ENCODE results near the gene ABCB1.
"Not testable (repeated sequence)": the region's sequence is repeated elsewhere in the genome, so short reads cannot be mapped to it uniquely, and the experiment has no call there.

ABCB1 gene

GRCh38 chr7:87580636-87581035 is 20.0 kb downstream of the ABCB1 start:
- DNase-seq (ENCODE audit: low read depth in 1 of 2, low spot score in 1 of 2) = no peak

- DNase-seq (ENCODE audit: low read depth in 1 of 2, low spot score in 1 of 2) = no peak
Measured at GRCh38 chr7:87575521-87575920, 25.2 kb downstream of the ABCB1 start.

- no peak for DNase-seq (ENCODE audit: low read depth in 1 of 2, low spot score in 1 of 2)
Measured at GRCh38 chr7:87574630-87575029, 26.1 kb downstream of the ABCB1 start.

DNA sequence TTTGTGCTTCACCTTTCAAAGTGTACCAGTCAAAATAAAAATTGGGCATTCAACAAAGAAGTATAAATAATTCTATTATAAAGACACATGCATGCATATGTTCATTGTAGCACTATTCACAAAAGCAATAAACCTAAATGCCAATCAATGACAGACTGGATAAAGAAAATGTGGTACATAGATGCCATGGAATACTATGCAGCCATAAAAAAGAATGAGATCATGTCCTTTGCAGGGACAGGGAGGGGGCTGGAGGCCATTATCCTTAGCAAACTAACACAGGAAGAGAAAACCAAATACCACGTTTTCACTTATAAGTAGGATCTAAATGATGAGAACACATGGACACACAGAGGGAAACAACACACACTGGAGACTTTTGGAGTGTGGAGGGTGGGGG is 28.2 kb downstream of the ABCB1 start:
- DNase-seq (ENCODE audit: low read depth in 1 of 2, low spot score in 1 of 2) = not testable (repeated sequence)

GRCh38 chr7:87570178-87570577 is 30.5 kb downstream of the ABCB1 start:
- no peak for DNase-seq (ENCODE audit: low read depth in 1 of 2, low spot score in 1 of 2)

DNA sequence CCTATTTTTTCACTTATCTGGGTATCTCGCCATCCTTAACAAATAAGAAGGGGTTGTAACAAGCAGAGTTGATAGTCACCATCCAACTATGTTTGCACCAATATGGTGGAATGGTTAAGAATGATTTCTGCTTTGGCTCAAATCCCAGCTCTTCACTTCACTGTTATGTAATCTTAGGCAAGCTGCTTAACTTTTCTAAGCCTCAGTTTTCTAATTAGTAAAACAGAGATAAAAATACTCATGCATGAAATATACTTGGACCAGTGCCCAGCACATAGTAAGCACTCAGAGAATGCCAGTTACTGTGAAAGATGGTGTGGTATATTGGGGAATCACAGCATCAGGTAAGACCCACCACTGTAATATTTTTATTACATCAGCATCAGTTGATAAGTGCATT is 33.6 kb downstream of the ABCB1 start:
- DNase-seq (ENCODE audit: low read depth in 1 of 2, low spot score in 1 of 2) = no peak

- no peak for DNase-seq (ENCODE audit: low read depth in 1 of 2, low spot score in 1 of 2)
Measured at GRCh38 chr7:87566311-87566900, 34.3 kb downstream of the ABCB1 start.

DNA sequence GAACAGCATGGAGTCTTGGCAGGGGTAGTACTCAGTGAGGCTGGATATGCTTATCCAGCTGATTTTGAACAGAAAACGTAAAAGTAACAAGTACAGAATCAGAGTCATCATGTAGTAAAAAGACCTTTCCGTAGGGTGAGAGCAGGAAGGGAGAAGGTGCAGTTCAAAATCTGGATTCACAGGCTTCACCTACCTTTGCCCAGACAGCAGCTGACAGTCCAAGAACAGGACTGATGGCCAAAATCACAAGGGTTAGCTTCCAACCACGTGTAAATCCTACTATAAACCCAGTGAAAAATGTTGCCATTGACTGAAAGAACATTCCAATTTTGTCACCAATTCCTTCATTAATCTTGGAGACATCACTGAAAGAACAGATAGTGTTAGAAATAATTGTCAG is 34.8 kb downstream of the ABCB1 start:
- DNase-seq (ENCODE audit: low read depth in 1 of 2, low spot score in 1 of 2) = no peak

GRCh38 chr7:87564296-87564963 is 36.3 kb downstream of the ABCB1 start:
- DNase-seq (ENCODE audit: low read depth in 1 of 2, low spot score in 1 of 2) = no peak

DNA sequence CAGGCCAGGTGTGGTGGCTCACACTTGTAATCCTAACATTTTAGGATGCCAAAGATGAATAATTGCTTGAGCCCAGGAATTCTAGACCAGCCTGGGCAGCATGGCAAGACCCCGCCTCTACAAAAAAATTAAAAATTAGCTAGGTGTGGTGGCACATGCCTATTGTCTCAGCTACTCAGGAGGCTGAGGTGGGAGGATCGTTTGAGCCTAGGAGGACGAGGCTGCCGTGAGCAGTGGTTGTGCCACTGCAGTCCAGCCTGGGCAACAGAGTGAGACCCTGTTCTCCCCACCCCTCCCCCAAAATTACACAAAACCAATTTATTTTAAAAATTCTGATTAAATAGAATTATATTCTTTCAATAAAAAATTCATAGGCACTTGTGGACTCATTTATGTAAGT is 39.0 kb downstream of the ABCB1 start:
- no peak for DNase-seq (ENCODE audit: low read depth in 1 of 2, low spot score in 1 of 2)

DNA sequence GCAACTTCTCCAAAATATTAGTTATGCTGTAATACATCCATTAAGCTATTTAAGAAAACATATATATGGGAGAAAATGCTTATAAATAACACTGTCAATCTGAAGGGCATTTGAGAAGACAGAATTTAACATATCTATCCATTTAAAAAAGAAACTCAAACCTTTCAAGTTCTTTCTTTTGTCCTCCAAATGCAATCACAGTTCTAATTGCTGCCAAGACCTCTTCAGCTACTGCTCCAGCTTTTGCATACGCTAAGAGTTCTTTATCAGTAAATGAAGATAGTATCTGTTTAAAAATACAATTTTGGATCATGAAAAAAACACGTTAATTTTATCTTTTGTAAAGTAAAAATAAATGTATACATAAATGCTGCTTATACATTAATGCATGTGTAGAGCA is 39.6 kb downstream of the ABCB1 start:
- no peak for DNase-seq (ENCODE audit: low read depth in 1 of 2, low spot score in 1 of 2)

DNA sequence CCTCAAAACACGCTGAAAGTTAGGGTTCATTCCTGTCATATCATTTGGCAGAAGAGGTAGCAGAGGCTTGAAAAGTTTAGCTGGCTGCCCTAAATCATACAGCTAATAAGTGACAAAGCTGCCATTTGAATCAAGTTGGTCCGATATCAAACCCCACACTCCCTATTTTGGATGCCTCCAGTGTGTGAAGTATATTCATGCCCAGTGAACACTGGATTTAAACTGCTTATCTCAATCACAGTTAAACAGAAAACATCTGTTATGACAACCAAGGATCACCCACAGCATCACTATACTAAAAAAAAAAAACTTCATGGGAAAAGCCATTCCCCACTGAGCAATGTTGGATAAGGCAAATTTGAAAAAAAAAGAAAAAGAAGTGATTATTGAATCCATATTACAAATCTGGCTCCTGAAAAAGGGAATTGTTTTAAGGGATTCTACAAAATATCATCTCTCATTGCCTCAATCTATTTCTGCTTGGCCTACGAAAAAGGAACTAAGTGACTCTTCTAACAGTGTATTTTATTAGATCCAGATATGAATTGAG is 48.3 kb downstream of the ABCB1 start:
- no peak for DNase-seq (ENCODE audit: low read depth in 1 of 2, low spot score in 1 of 2)

DNA sequence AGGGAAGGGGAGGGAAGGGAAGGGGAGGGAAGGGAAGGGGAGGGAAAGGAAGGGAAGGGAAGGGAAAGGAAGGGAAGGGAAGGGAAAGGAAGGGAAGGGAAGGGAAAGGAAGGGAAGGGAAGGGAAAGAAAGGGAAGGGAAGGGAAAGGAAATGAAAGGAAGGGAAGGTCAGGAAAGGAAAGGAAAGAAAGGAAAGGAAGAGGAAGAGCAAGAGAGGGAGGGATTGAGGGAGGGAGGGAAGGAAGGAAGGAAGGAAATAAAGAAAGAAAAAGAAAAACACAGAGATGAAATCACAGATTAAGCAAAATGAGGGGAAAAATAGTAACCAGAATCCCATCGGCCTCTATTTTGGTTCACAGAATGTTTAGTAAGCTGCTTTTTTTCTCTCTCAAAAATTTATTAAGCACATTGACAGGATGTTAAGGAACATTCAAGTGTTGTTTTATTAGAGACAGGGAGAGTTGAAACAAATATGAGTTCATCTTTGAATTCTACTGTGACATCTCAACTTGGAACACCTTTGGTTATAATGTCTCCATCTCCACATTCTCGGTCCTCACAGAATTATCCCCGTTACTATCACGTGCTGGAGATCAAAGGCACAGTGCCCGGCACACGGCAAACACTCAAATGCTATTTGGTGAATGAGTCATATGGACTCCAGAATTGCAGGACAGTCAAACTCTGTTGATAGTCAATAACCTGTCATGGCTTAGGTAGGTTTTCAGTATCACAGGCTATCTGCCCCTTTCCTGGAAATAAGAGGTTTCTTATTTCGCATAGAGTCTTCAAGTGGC is 52.4 kb downstream of the ABCB1 start:
- no peak for DNase-seq (ENCODE audit: low read depth in 1 of 2, low spot score in 1 of 2)

DNA sequence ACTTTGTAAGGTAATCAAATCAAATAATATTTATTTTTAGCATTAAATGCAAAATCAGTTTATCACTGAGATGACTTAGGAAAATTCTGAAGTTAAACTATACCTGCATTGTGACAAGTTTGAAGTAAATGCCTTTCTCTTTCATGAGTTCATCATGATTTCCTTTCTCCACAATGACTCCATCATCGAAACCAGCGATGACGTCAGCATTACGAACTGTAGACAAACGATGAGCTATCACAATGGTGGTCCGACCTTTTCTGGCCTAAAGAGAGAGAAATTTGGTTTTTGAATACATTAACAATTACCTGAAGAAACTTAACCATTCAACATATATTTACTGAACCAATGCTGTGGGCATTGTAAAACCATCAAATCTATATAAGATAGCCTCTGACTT is 54.9 kb downstream of the ABCB1 start:
- no peak for DNase-seq (ENCODE audit: low read depth in 1 of 2, low spot score in 1 of 2)

DNA sequence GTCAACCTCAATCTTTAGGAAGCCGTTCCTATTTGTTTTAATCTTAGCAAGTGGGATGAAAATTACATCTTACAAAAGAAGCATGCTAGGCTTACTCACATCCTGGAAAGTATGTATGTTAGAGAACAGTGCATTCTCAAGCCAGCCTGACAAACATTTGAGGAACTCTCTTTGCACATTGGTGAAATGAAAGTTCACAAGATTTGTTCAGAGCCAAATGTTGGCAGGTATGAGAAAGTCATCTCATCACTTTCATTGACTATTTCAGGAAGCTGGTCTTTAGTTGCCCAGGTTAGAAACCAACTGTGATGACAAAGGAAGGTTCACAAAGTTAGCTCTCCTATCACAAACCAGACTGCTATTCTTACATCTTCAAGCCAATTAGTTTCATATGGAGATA is 57.1 kb downstream of the ABCB1 start:
- DNase-seq (ENCODE audit: low read depth in 1 of 2, low spot score in 1 of 2) = no peak

GRCh38 chr7:87541648-87542047 is 59.0 kb downstream of the ABCB1 start:
- no peak for DNase-seq (ENCODE audit: low read depth in 1 of 2, low spot score in 1 of 2)

DNA sequence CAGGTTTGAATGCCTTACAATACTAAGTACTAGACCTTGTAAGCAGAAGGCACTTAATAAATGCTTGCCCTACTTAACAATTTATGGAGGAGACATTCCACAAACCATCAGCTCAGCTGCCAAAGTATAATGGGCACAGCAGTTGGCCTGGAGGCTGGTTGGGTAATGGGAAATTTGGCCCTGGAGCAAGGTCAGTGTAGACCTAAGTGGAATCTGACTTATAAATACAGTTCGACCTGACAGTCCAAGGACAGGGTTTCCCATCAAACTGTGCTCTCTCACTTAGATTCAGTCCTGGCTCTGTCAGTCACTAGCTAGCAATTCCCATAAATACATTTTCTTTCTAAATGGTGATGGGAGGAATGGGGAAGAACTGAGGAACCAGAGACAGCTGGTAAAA is 62.6 kb downstream of the ABCB1 start:
- no peak for DNase-seq (ENCODE audit: low read depth in 1 of 2, low spot score in 1 of 2)

- no peak for DNase-seq (ENCODE audit: low read depth in 1 of 2, low spot score in 1 of 2)
Measured at GRCh38 chr7:87534072-87534471, 66.6 kb downstream of the ABCB1 start.

GRCh38 chr7:87530126-87530525 is 70.6 kb downstream of the ABCB1 start:
- DNase-seq (ENCODE audit: low read depth in 1 of 2, low spot score in 1 of 2) = no peak

DNA sequence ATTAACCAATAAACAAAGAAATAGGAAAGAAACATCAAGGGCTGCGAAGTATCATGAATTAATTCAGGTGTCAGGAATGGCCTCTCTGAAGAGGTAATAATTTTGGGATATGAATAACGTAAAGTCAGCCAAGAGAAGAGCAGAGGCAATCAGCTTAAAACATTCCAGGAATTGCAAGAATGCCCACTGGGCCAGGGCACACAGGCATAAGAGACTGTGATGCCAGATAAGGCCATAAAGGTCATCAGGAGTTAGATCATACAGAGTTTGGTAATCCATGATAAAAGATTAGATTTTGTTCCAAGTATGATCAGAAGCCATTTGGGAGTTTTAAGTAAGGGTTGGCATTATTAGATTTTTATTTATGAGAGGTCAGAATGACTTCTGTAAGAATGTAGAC is 72.0 kb downstream of the ABCB1 start:
- DNase-seq (ENCODE audit: low read depth in 1 of 2, low spot score in 1 of 2) = no peak

DNA sequence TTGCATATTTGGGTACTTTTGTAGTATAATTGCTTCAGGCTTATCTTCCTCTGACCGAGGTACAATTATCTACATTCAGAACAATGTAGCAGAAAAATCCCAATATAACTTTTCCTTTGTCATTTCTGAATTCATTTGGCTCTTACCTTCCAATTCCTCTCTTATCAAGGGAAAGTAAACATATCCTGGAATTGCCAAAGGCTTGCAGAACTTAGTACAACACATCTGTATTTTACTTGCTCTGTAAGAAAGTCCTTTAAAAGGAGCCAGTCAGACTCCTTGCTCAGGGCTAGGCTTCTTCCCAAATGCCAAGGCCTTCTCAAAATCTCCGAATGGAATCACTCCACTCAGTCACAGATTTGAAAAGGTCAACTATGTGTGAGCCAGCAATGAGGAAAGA is 81.9 kb downstream of the ABCB1 start:
- no peak for DNase-seq (ENCODE audit: low read depth in 1 of 2, low spot score in 1 of 2)

- no peak for DNase-seq (ENCODE audit: low read depth in 1 of 2, low spot score in 1 of 2)
Measured at GRCh38 chr7:87517891-87518290, 82.8 kb downstream of the ABCB1 start.
